ENCODE data around the gene NUBPL. TPM values are rescaled to one million over a fixed set of nuclear protein-coding genes. Genes with fewer than 3 reads are reported as not detected.

The NUBPL gene
- polyA plus RNA-seq, 1 donor (not counting 4 experiments of a cell fraction or from before 2014, with no cell fraction given) = 18.8 TPM

DNA sequence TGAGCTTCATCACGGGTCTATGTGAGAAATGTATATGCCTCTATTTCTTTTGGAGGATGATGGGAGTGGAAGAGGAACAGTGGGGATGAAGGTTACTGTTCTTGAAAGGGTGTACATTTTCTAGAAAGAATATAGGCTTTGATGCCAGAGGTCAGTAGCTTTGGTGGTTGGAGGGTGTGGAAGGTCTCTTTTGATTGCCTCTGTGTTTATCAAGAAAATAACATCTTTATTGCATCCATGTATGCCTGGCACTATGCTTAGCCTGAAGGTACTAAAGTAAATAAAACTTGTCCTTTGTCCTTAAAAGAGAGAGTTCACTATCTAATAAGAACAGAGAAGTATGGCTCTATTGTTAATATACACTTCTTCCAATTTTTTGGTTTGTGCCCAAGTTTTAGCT lies 201.8 kb downstream of the NUBPL start:
- no peak for DNase-seq (ENCODE audit: low read depth, low spot score)
- dilution Hi-C loops (cut with MboI; ENCODE audit: extremely low pct_ligation_motif_present, low sequenced_read_pairs) = no loop called here

DNA sequence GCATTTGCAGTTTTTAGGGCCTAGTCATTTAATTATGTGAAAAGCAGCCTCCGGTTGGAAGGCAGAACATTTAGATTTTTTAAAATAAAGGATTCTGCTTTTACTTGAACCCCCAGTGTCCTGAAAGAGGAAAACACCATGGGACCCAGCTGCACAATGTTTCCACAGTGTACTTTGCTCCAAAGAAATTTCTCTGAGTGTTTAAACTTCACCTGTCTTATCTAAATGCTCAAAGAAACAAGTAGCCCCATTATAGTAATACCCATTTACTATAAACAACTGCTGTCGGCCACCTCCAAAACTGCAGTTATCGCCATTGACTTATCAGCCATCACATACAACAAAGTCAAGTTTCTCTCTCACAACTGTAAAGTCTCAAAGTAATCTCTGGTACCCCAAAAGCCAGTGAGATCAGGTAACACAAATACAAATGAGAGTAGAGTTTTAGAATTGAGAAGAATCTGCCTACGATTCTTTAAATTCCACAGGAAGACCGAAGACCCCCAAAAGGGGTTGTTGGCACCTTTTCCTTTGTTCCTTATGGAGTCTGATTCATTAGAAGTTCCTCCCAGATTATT lies 205.2 kb downstream of the NUBPL start:
- no peak for DNase-seq (ENCODE audit: low read depth, low spot score)
- dilution Hi-C loops (cut with MboI; ENCODE audit: extremely low pct_ligation_motif_present, low sequenced_read_pairs) = no loop called here

More for the DNA sequence above, 201.8 kb downstream of the NUBPL start:
- H3K27me3 ChIP-seq (ENCODE audit: control insufficient read depth, extremely low read depth, insufficient read depth, low read length) = no peaks in the 10 kb centered on the region
- H3K9me1 ChIP-seq (ENCODE audit: control insufficient read depth, extremely low read depth, insufficient read depth, low read length) = no peaks in the 10 kb centered on the region
- no peaks in the 10 kb centered on the region for H4K20me1 ChIP-seq (ENCODE audit: control insufficient read depth, extremely low read depth, insufficient read depth, low read length)
- no peaks in the 10 kb centered on the region for H3K4me1 ChIP-seq (ENCODE audit: control insufficient read depth, extremely low read depth, insufficient read depth, low read length)
- H3K36me3 ChIP-seq (ENCODE audit: control insufficient read depth in 2 of 2, extremely low read depth in 1 of 2, insufficient read depth in 2 of 2, low read length in 2 of 2) = no peaks in the 10 kb centered on the region
- H3K4me3 ChIP-seq (ENCODE audit: control insufficient read depth in 2 of 3, extremely low read depth in 1 of 3, insufficient read depth in 2 of 3, low read depth in 1 of 3, low read length in 3 of 3) = no peak overlapping the region
- TF ChIP-seq EZH2 (IDR thresholded peaks at IDR 0.05; ENCODE audit: low read length) = no peak
- TF ChIP-seq, protein P1, sequence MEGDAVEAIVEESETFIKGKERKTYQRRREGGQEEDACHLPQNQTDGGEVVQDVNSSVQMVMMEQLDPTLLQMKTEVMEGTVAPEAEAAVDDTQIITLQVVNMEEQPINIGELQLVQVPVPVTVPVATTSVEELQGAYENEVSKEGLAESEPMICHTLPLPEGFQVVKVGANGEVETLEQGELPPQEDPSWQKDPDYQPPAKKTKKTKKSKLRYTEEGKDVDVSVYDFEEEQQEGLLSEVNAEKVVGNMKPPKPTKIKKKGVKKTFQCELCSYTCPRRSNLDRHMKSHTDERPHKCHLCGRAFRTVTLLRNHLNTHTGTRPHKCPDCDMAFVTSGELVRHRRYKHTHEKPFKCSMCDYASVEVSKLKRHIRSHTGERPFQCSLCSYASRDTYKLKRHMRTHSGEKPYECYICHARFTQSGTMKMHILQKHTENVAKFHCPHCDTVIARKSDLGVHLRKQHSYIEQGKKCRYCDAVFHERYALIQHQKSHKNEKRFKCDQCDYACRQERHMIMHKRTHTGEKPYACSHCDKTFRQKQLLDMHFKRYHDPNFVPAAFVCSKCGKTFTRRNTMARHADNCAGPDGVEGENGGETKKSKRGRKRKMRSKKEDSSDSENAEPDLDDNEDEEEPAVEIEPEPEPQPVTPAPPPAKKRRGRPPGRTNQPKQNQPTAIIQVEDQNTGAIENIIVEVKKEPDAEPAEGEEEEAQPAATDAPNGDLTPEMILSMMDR (optimal IDR thresholded peaks at IDR 0.05 in 1 of 3, IDR thresholded peaks at IDR 0.05 in 1 of 3, conservative IDR thresholded peaks at IDR 0.05 in 1 of 3; ENCODE audit: extremely low read depth in 1 of 3, insufficient read depth in 2 of 3, low read length in 3 of 3) = no peak
- no peak overlapping the region for H2AFZ ChIP-seq (ENCODE audit: control insufficient read depth, low read length)
- H3K79me2 ChIP-seq (ENCODE audit: control insufficient read depth, insufficient read depth, low read length) = no peaks in the 10 kb centered on the region
- no peak overlapping the region for H3K4me2 ChIP-seq (ENCODE audit: control insufficient read depth, extremely low read depth, insufficient read depth, low read depth, low read length)
- FAIRE-seq = no peak
- H3K27ac ChIP-seq (ENCODE audit: control insufficient read depth, insufficient read depth, low read length) = no peak overlapping the region
- no peak overlapping the region for H3K9ac ChIP-seq (ENCODE audit: control insufficient read depth, extremely low read depth, insufficient read depth, low read length)
- no peaks in the 10 kb centered on the region for H3K9me3 ChIP-seq (ENCODE audit: control insufficient read depth, low read depth, low read length)

More for the DNA sequence above, 205.2 kb downstream of the NUBPL start:
- no peak for FAIRE-seq
- H3K9me1 ChIP-seq (ENCODE audit: control insufficient read depth, extremely low read depth, insufficient read depth, low read length) = no peaks in the 10 kb centered on the region
- H3K4me3 ChIP-seq (ENCODE audit: control insufficient read depth in 2 of 3, extremely low read depth in 1 of 3, insufficient read depth in 2 of 3, low read depth in 1 of 3, low read length in 3 of 3) = no peak overlapping the region
- H3K27me3 ChIP-seq (ENCODE audit: control insufficient read depth, extremely low read depth, insufficient read depth, low read length) = no peaks in the 10 kb centered on the region
- no peaks in the 10 kb centered on the region for H4K20me1 ChIP-seq (ENCODE audit: control insufficient read depth, extremely low read depth, insufficient read depth, low read length)
- H3K27ac ChIP-seq (ENCODE audit: control insufficient read depth, insufficient read depth, low read length) = no peak overlapping the region
- TF ChIP-seq, protein P1 (optimal IDR thresholded peaks at IDR 0.05 in 1 of 3, IDR thresholded peaks at IDR 0.05 in 1 of 3, conservative IDR thresholded peaks at IDR 0.05 in 1 of 3; ENCODE audit: extremely low read depth in 1 of 3, insufficient read depth in 2 of 3, low read length in 3 of 3) = no peak
- TF ChIP-seq EZH2 (IDR thresholded peaks at IDR 0.05; ENCODE audit: low read length) = no peak
- no peaks in the 10 kb centered on the region for H3K4me1 ChIP-seq (ENCODE audit: control insufficient read depth, extremely low read depth, insufficient read depth, low read length)
- no peaks in the 10 kb centered on the region for H3K79me2 ChIP-seq (ENCODE audit: control insufficient read depth, insufficient read depth, low read length)
- H3K36me3 ChIP-seq (ENCODE audit: control insufficient read depth in 2 of 2, extremely low read depth in 1 of 2, insufficient read depth in 2 of 2, low read length in 2 of 2) = no peaks in the 10 kb centered on the region
- H3K9ac ChIP-seq (ENCODE audit: control insufficient read depth, extremely low read depth, insufficient read depth, low read length) = no peak overlapping the region
- no peaks in the 10 kb centered on the region for H3K9me3 ChIP-seq (ENCODE audit: control insufficient read depth, low read depth, low read length)
- no peak overlapping the region for H2AFZ ChIP-seq (ENCODE audit: control insufficient read depth, low read length)
- no peak overlapping the region for H3K4me2 ChIP-seq (ENCODE audit: control insufficient read depth, extremely low read depth, insufficient read depth, low read depth, low read length)
